Breast epithelium (tissue), 4 donors: Measurements from ENCODE around the gene PXN. TPM values are rescaled to one million over a fixed set of nuclear protein-coding genes. Genes with fewer than 3 reads are reported as not detected.
A peak's percentile ranks its signal among the peaks of the same experiment; 100 is the strongest.

Source experiments
- DNase-seq, 2 donors: peaks; one replicate each; pipeline ENCODE4 v3.0.0-alpha.2; 2019; ENCODE audit warnings: low spot score in 2 of 2
- H3K27ac ChIP-seq, 2 donors: fragments of 200-600 bp; sonication (generic) in 1 of 2; one replicate each; pipeline ENCODE4 v1.5.1; 2016 to 2019; ENCODE audit warnings: mild to moderate bottlenecking in 1 of 2
- H3K27me3 ChIP-seq, 2 donors: fragments of 200-600 bp; sonication (generic) in 1 of 2; one replicate each; pipeline versions ENCODE4 v1.5.1 to v1.6.0; 2017 to 2019; ENCODE audit warnings: control low read depth in 1 of 2, mild to moderate bottlenecking in 1 of 2
- H3K36me3 ChIP-seq: fragments of 200-600 bp; one replicate; pipeline ENCODE4 v1.5.1; 2019
- H3K4me1 ChIP-seq, 2 donors: fragments of 200-600 bp; sonication (generic); one replicate each; pipeline ENCODE4 v1.5.1; 2016 to 2019; ENCODE audit warnings: control low read depth in 1 of 2
- H3K4me3 ChIP-seq, 3 donors: fragments of 200-600 bp; sonication (generic); 1 replicate in 2 of 3; 2 replicates in 1 of 3; pipeline ENCODE4 v1.5.1; 2016 to 2019; ENCODE audit warnings: mild to moderate bottlenecking in 3 of 3, moderate library complexity in 2 of 3
- H3K9me3 ChIP-seq, 2 donors: fragments of 200-600 bp; sonication (generic) in 1 of 2; one replicate each; pipeline ENCODE4 v1.5.1; 2016 to 2019; ENCODE audit warnings: control low read depth in 1 of 2
- CTCF ChIP-seq, 3 donors: fragments of 450-650 bp; IDR thresholded peaks; one replicate each; pipeline ENCODE4 v1.5.1; 2016 to 2017; ENCODE audit warnings: antibody characterized with exemption in 3 of 3, mild to moderate bottlenecking in 3 of 3, moderate library complexity in 3 of 3
- POLR2A ChIP-seq: fragments of 450-650 bp; IDR thresholded peaks from one replicate; pipeline ENCODE4 v1.6.1; 2016; ENCODE audit warnings: antibody characterized with exemption, mild to moderate bottlenecking, moderate library complexity
- POLR2AphosphoS5 ChIP-seq, 3 donors: sonication (generic); formaldehyde crosslinking; IDR thresholded peaks; one replicate each; pipeline ENCODE4 v1.6.1; 2017; ENCODE audit warnings: antibody characterized with exemption in 3 of 3
- intact Hi-C: fragments of 100-400 bp; cut with DNase I; formaldehyde crosslinking; loops from one replicate; pipeline ENCODE4 v1.15.1; 2023; ENCODE audit warnings: low total_unique reads
- total RNA-seq, 3 donors: library from RNA; depleted of rRNA; stranded (reverse); fragments of >200 nt; gene quantifications; one replicate each; pipeline ENCODE4 v1.1.0, GENCODE V29; 2016

The PXN gene
- total RNA-seq, 3 donors from 2014 or later: 44.8 to 74.1 (median 53.9) TPM

- peaks cover 19 to 29% of the 10 kb centered on the region in 2 donors for H3K4me1 ChIP-seq
- H3K27ac ChIP-seq: peak overlapping the region; percentile 93 to 94
- no peaks in the 10 kb centered on the region for H3K27me3 ChIP-seq
- intact Hi-C loops: no loop called here
- H3K36me3 ChIP-seq: no peaks in the 10 kb centered on the region
- no peak for DNase-seq
- no peaks in the 10 kb centered on the region for H3K9me3 ChIP-seq
- peak overlapping the region; percentile 96 to 98 (median 98) for H3K4me3 ChIP-seq
- TF ChIP-seq CTCF (IDR thresholded peaks at IDR 0.05): no peak
- peak in 1 of 3 donors; percentile 38 for TF ChIP-seq POLR2AphosphoS5 (IDR thresholded peaks at IDR 0.05)
Measured at GRCh38 chr12:120261951-120262851, 3.3 kb downstream of the PXN start.

- no peak for TF ChIP-seq CTCF (IDR thresholded peaks at IDR 0.05)
- no peak for TF ChIP-seq POLR2AphosphoS5 (IDR thresholded peaks at IDR 0.05)
- TF ChIP-seq POLR2A: no peak
- H3K4me3 ChIP-seq: no peak overlapping the region
- intact Hi-C loops: no loop called here
- no peaks in the 10 kb centered on the region for H3K36me3 ChIP-seq
- no peaks in the 10 kb centered on the region for H3K9me3 ChIP-seq
- H3K27ac ChIP-seq: no peak overlapping the region
- H3K4me1 ChIP-seq: peaks cover 28 to 29% of the 10 kb centered on the region in 2 donors
- no peak for DNase-seq
- no peaks in the 10 kb centered on the region for H3K27me3 ChIP-seq
Measured at GRCh38 chr12:120260607-120261006, 4.9 kb downstream of the PXN start.

GRCh38 chr12:120259418-120260202, 5.9 kb downstream of the PXN start:
- intact Hi-C loops: loop anchor here (10.0 kb wide), 1 partner anchor 1655 kb away; the partner anchor contains the start of gene CFAP251
- TF ChIP-seq POLR2AphosphoS5 (IDR thresholded peaks at IDR 0.05): peak in 1 of 3 donors; percentile 45
- TF ChIP-seq CTCF (IDR thresholded peaks at IDR 0.05): no peak
- no peak for TF ChIP-seq POLR2A
- H3K36me3 ChIP-seq: no peaks in the 10 kb centered on the region
- no peaks in the 10 kb centered on the region for H3K9me3 ChIP-seq
- no peak for DNase-seq
- H3K4me3 ChIP-seq: no peak overlapping the region
- H3K27ac ChIP-seq: peak overlapping the region; percentile 59 to 94
- H3K4me1 ChIP-seq: peaks cover 28 to 29% of the 10 kb centered on the region in 2 donors
- no peaks in the 10 kb centered on the region for H3K27me3 ChIP-seq

GRCh38 chr12:120258323-120258896, 7.1 kb downstream of the PXN start:
- no peaks in the 10 kb centered on the region for H3K36me3 ChIP-seq
- H3K4me1 ChIP-seq: peaks cover 18 to 25% of the 10 kb centered on the region in 2 donors
- no peak for DNase-seq
- no peaks in the 10 kb centered on the region for H3K27me3 ChIP-seq
- peak overlapping the region; percentile 59 to 94 for H3K27ac ChIP-seq
- H3K4me3 ChIP-seq: no peak overlapping the region
- intact Hi-C loops: loop anchor here (10.0 kb wide), 1 partner anchor 1656 kb away; the partner anchor contains the start of gene CFAP251
- H3K9me3 ChIP-seq: no peaks in the 10 kb centered on the region
- TF ChIP-seq POLR2A: no peak

GRCh38 chr12:120257041-120257821, 8.3 kb downstream of the PXN start:
- peak overlapping the region in 2 of 3 donors; percentile 4 to 52 for H3K4me3 ChIP-seq
- peak in 1 of 2 donors; percentile 80 for DNase-seq
- peak overlapping the region; percentile 94 to 96 for H3K27ac ChIP-seq
- H3K4me1 ChIP-seq: peaks cover 8 to 19% of the 10 kb centered on the region in 2 donors
- H3K27me3 ChIP-seq: no peaks in the 10 kb centered on the region
- no peaks in the 10 kb centered on the region for H3K36me3 ChIP-seq
- intact Hi-C loops: loop anchor here (10.0 kb wide), 1 partner anchor 1658 kb away; the partner anchor contains the start of gene CFAP251
- H3K9me3 ChIP-seq: no peaks in the 10 kb centered on the region
- TF ChIP-seq CTCF (IDR thresholded peaks at IDR 0.05) (peak in 1 of 3 donors; percentile 15), POLR2A (no peak), POLR2AphosphoS5 (IDR thresholded peaks at IDR 0.05) (peak; percentile 11 to 51 (median 36))
